Activated CD4-positive, alpha-beta T cell treated with anti-CD3 and anti-CD28 coated beads, Interleukin-10, Interleukin-2, amounts not matched to agents 100 ng/mL and 50 ng/mL, durations not matched to agents 16 hours and 8 hours (primary cell): ENCODE measurements around the gene POLK.

Source experiments
- DNase-seq: peaks from one replicate; pipeline ENCODE4 v3.0.0-alpha.2; 2020

The POLK gene

DNA sequence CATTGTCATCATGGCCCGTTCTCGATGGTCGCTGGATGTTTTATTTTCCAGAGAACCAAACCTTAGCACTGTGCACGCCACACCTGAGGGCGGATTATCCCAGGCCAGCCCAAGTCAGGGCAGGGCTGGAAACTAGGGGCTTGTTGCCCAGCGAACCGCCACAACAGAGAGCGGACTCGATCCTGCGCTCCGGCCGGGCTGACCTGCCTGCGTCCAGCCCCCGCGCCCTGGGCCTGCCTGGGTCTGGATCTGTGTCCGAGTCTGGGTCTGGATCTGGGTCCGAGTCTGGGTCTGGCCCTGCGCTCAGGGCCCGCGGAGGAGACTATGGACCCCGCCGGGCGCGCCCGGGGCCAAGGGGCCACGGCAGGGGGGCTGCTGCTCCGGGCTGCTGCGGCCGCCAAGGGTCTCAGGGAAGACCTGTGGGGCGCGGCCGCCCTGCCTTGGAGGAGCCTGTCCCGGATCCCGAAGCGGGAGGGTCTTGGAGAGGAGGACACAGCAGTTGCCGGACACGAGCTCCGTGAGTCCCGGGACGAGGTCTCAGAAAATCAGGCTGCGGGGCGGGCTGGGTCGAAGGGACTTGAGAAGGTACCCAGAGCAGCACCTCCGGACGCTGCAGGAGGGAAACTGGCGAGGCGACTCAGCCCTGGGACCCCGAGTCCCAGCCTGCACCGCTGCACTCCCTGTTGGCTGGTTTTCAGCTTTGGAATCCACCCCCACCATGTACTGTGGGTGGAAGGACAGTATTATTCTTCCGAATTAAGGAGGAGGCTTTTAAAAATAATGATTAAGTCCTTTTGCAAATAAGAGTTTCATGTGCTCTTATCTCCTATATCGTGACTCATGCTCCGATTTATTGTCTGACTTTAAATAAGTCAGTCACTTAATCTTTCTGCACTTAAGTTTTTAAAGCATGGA, 99.9 kb downstream of the POLK start, which contains the start of gene ANKDD1B:
TSS of gene ANKDD1B (plus strand) at position 143 of the 915 bp plus-strand sequence. CDS start at position 325, 182 bp downstream.
- no peak for DNase-seq

DNA sequence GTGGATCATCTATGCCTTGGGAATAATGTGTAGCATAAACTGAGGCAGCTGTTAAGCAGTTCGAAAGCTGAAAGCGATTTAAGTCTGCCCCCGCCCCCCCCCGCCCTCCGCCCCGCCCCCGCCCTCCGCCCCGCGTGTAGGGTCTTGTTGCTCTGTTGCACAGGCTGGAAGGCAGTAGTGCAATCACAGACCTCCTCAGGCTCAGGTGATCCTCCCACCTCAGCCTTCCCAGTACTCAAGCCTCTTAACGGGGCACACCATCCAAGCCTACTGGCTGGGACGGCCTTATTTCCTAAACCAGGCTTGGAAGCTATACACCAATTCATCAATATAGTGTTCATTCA, 100.5 kb downstream of the POLK start:
- DNase-seq: no peak

DNA sequence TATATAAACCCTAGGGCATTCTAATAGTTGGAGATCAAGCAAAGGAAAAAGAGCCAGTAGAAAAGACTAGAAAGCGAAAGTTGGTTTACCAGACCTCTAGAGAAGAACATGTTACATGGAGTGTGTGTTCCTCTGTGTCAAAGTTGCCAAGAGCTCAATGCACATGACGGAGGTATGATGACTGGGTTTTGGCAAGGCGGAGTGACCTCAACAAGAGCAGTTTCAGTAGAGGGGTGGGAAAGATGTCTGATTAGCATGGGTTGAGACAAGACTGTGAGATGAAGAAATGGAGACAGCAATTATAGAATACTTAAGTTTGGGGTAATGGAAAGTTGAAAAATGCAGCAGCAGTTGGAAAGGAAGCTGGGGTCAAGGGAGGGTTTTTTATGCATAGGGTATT, 101.2 kb downstream of the POLK start:
- no peak for DNase-seq

DNA sequence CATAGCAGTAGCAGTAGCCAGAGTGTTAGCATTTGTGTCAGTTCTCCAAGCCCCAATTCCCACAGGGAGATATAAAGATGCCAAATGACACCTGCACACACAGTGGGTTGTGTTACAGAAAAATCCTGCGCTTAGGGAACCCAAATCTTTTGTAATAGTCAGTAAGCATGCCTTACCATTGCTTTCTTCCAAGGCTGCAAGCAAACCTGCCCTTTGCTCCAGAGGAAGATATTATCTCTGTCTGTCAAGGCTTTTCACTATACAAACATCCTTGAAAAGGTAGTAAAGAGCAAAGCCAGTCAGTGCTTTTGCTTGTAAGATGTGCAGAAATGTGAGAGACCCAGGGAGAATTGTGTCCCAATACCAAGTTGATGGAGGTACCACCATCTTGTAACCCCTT, 102.5 kb downstream of the POLK start:
- no peak for DNase-seq

DNA sequence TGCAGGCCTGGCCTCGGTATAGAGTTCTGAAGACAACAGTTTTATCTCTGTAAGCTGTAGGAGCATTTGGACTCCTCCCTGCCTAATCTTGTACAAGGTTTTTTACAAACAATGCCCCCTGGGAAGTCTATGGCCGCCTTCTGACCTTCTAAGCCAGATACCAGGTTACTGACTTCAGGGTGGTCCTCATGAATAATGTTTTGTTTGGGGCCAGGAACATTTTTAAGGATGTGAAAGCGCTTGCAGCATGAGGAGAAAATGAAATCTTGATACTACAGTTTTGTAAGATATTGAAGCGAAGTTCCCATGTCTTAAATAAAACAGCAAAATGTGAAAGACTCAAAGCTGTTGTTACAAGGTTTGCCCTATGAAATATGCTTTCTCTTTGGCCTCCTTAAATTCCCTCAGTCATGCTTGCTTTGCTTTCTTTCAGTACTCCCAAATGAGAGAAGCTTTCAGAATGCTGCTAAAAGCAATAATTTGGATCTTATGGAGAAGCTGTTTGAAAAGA, 104.7 kb downstream of the POLK start:
- no peak for DNase-seq

DNA sequence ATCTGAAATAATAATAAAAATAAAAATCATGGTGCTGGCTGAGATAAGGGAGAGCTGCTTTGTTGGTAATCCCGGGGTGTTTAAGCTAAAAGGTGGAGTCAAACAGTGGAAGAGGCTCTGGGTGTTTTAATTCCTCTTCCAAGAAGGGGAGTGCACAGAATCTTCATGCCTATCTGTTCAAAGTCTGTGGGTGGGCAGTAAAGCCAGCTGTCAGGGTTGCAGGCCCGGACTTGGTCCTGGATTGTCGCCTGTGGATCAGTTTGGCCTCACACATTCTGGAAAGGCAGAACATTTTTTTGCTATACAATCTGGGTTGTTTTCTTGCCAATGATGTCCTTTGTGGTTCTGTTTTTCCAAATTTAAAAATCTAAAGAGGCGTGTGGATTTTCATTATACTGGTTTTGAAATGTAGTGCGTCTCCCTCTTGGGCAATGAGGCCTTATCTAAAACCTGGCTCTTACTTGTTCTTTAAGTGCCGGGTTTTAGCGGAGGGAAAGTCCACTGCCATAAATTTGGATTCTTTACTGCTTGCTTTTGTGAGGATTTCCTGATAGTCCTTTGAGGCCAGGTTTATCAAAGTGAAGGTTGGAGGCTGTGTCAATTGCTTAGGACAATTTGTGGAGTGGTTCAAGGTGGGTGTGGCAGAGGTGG, 105.4 kb downstream of the POLK start:
- DNase-seq: no peak

DNA sequence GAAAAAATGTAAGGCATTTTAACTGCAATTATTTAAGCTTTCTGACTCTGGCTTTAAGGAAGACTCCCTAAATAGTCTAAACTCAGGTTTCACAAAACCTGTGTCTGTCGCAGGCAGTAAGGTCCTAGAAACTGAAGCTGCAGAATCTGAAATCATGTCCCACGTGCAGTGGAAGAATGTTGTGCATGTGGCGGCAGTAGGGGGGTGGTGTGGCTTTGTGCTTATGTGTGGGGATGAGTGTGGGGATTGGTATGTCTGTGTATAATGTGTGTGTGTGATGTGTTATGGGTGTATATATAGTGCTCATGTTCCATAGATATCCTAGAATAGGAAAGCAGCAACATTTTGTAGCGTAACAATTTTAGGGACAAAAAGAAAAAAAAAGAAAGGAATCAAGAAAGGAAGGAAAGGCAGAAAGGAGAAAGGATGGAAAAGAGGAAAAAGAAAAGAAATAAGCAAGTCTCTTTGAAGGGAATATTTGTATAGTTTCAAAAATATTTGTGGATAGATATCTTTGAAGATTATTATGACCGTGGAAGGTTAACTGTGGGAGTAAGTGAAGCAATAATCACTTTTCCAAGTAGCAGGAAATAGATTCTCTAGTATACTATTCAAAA, 106.2 kb downstream of the POLK start:
- no peak for DNase-seq

DNA sequence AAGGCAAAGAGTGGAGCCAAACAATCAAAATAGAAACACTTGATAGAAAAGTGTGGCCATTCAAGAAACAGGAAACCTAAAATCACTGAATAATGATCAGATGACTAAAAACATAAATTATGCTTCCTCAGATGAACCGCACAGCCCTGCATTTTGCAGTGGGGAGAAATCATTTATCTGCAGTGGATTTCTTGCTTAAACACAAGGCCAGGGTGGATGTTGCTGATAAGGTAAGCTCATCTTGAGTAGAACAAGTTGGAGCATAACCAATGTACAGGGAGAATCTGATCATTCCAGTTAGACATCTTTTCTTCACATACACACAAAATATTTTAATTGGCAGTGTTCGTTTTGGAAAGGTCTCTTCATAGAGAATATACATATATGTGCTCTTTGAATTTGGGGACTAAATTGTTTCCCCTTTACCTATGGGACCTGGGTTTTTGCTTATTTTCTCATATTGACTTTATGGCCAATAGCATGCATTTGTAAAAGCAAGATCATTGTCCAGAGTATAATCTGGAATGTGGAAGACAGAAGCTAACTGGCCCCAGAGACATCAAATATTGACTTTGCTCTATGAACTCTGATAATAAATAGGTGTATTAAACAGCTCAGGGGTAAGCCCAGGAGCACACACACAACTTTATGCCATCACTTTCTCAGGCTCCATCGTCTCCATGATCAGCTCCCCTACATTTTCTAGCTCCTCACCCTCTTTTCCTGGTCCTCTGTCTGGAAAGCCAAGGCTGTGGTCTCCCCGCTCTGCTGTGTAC, 108.7 kb downstream of the POLK start:
- peak; percentile 12 for DNase-seq

DNA sequence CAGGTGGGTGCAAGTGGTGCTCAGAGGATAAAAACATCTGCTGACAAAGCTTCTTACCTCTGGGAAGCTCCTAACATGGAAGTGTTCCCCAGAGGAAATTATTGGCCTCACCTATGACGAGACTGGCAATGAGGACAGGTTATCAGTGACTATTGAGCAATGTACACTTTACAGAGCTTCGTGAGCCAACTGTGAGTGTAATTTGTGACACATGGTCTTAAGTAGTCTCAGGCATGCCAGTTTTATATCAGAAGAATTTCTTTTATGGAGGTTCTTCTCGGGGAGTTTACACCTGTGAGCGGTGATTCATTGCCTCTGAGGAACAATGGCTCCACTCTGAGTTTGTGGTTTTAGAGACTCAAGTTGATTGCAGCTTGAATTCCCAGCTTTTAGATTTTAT, 110.9 kb downstream of the POLK start:
- no peak for DNase-seq

DNA sequence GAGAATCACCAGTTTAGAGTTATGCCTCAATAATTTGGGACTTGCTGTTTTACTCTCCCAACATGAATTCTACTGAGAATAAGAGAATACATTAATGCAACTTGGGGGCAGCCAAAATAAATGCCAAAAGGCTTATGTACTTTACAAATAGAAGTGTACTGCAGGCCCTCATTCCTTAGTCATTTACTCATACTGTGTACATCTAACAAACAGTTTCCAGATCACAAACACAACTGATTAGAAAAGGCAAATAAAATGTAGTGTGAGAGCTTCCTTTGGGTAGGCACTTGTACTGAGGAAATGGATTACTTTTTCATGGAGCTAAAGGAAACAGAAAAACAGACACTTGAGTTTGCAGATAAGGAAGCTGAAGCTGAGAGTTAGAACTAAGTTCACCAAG, 112.2 kb downstream of the POLK start:
- no peak for DNase-seq

DNA sequence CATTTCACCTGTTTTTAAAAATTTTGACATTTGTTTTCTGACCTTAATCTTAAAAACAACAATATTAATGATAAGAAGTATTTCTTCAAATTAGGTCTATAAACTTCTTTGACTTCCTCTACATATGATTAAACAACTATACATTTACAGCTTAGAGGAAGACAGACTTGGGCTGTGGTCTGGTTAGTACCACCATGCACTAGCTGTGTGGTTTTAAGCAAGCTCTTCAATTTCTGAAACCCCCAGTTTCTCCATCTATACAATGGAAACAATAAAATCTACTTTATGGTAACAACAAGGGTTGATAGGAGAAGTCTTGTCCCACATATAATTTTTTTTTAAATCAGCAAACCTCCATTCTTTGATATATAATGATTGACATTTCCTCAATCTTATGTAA, 115.3 kb downstream of the POLK start:
- DNase-seq: no peak

DNA sequence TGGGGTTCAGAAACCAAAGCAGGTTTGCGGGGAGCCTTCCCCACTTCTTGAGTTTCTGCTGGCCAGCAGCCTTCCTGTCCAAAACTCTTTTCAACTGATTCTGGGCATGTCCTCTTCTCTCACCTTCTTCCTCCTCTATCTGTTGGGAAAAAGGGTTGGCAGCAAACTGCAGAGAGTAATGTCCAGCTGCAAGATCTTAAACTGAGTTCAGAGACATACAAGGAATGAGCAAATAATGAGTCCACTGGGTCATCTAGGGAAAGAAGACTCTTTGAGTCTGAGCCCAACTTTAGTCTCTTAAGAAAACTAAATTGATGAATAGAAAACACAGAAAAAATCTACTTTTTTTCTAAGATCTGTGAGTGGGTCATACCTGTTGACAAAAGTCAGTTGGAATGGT, 116.1 kb downstream of the POLK start:
- DNase-seq: no peak

DNA sequence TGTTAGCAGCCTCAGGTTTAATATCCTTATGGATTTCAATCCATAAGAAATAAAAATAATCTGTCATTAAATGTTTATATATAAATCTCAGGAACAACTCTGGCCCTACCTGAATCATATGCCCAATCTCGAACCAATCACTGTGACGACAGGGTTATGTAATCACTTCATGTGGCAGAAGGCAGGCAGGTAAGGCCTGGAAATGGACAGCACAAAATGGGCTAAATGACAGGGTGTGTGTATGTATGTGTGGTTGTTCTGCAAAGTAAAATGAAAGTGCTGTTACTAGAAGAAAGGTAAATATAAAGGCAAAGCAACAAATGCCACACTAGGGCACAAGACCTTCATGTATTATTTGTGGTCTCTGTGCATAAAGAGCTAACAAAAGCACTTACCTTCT, 119.2 kb downstream of the POLK start:
- DNase-seq: no peak

DNA sequence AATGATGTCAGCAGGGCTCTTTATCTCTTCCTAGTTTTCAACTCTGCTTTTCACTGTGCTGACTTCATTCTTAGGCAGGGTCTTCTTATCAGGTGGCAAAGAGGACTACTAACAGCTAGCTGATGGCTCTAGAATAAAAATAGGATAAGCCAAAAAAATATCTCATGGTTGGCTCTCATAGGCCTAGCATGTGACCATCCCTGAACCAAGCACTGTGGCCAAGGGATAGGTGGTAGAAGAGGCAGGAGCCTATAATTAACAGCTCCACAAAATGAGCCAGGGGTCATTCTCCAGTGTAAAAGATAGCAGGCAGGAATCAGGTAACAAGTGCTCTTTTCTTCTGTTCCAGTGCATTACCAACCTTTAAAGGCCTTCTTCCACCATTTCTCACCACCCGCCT, 120.6 kb downstream of the POLK start:
- DNase-seq: no peak

DNA sequence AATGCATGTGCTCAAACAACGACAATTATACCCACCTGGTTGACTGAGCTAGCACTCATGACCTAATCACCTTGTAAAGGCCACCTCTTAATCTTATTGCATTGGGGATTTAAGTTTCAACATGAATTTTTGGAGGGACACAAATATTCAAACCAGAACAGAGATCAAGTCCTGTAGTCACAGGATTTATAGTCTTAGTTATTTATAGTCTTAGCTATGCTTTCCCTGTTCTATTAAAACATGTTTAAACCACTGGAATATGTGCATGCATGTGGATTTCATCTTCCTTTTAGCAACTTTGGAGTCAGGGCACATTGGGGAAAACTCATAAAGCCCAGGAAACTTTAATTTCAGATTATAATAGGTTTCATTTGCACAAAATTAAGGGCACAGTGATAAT, 126.3 kb downstream of the POLK start:
- DNase-seq: no peak

DNA sequence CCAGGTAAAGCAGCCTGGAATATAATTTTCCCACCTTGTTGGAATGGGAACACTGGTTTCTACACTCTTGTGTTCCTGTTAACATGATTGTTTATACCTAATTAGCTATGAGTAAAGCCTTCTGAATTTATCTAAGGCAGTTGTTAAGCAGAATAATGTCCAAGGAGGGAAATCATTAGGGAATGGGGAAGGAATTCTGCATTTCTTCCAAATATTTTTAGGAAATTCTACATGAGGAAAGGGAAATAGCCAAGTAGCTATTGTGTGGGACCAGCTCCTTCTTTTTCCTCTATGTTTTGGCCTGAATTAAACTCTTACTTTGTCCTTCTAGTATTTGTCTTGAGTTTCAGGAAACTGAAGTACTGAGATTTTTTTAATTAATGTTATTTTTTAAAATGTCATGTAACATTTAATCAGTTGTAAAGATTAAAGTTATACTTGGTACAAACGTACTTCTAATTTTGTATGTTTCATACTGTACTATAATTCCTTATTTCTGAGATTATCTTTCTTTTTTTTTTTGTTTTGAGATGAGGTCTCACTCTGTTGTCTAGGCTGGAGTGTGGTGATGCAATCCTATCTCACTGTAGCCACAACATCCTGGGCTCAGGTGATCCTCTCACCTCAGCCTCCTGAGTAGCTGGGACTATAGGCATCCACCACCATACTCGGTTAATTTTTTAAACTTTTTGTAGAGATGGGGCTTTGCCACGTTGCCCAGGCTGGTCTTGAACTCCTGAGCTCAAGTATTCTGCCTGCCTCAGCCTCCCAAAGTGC, 128.0 kb downstream of the POLK start:
- no peak for DNase-seq

DNA sequence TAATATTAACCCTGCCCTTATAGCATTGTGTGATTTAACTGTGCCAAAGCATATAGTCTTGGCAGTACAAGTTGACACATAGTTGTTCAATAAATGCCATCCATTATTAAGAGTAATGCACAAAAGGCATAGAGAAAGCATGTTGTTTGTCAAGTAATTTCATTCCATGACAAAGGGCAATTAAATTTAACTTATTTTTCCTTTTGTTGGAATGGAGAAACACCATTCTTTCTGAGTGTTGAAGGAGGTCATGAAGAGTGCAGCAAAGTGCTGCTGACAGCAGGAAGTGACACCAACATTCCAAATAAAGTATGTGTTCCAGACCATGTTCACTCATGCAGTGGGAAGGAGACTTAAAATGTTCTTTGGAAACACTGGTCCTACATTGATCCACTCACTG, 128.7 kb downstream of the POLK start:
- DNase-seq: no peak

DNA sequence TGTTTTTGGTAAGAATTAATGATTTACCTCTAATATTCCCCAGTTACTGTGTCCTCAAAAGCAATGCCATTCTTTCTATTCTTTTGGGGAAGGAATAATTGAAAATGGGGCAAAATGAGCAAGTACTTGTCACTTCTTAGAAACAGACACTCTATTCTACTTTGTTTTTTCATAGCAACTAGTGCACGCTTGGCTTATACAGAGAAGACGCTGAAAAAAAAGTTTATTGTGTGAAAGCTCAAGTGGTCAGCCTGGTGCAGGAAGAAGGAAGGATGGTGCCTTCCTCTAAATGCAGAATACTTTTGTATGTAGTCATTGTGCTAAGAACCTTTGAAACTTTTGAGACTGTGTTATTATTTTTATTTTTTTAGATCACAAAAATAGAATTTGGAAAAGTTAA, 129.1 kb downstream of the POLK start:
- no peak for DNase-seq

DNA sequence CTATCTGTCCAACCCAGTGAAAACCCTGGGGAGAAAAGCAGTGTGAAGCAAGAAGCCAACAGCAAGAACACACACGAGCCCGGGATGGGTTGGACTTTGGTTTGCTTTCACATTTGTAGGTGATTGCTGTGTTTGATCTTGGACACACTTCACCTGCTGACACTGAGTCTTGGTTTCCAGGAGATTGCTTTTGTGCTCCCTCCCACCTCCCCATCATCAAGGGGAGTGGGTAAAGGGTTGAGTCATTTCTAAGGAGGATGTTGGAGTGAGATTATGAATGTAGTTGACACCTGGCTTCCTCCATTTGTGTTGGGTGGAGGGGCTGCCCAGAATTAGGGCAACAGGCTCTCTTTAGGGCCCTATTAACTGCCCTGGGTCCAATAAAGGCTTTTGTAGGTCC, 137.0 kb downstream of the POLK start:
- peak; percentile 44 for DNase-seq
